K562 (cell line): Measurements from ENCODE around the gene PEAR1. TPM values are rescaled to one million over a fixed set of nuclear protein-coding genes. Genes with fewer than 3 reads are reported as not detected.

Experiments used
- CHCHD3 ChIP-seq: fragments of 250-450 bp; sonication (Bioruptor Pico); IDR thresholded peaks from 2 replicates; pipeline ENCODE4 v2.1.2; 2022; ENCODE audit warnings: mild to moderate bottlenecking
- DDX20 ChIP-seq: fragments of 450-650 bp; IDR thresholded peaks from 2 replicates; pipeline ENCODE4 v1.6.1; 2016; ENCODE audit warnings: missing genetic modification characterization, low read depth, mild to moderate bottlenecking, missing compliant biosample characterization, moderate library complexity
- EHMT2 ChIP-seq: fragments of 450-650 bp; IDR thresholded peaks from 2 replicates; pipeline ENCODE4 v1.6.1; 2018; ENCODE audit warnings: antibody characterized with exemption
- EZH2 ChIP-seq: IDR thresholded peaks from 2 replicates; pipeline ENCODE4 v1.6.1; 2012; ENCODE audit warnings: low read depth, mild to moderate bottlenecking, inconsistent platforms, low read length, borderline replicate concordance
- FOXK1 ChIP-seq: sonication (generic); formaldehyde crosslinking; IDR thresholded peaks from 2 replicates; pipeline ENCODE4 v1.8.0; 2022; ENCODE audit warnings: missing genetic modification reagents, mild to moderate bottlenecking, borderline replicate concordance
- FOXK2 ChIP-seq, 2 experiments: fragments of 450-650 bp; IDR thresholded peaks in 1 of 2; conservative IDR thresholded peaks in 1 of 2; 2 replicates each; pipeline ENCODE4 v1.6.1; 2016; ENCODE audit warnings: low read depth in 2 of 2, mild to moderate bottlenecking in 1 of 2
- NFE2L1 ChIP-seq: fragments of 450-650 bp; IDR thresholded peaks from 2 replicates; pipeline ENCODE4 v1.6.1; 2016; ENCODE audit warnings: missing genetic modification characterization, low read depth, mild to moderate bottlenecking, missing compliant biosample characterization, moderate library complexity, borderline replicate concordance
- RB1 ChIP-seq: fragments of 450-650 bp; IDR thresholded peaks from 2 replicates; pipeline ENCODE4 v1.6.1; 2017; ENCODE audit warnings: low read depth, mild to moderate bottlenecking
- ZBTB26 ChIP-seq: fragments of 450-650 bp; formaldehyde crosslinking; IDR thresholded peaks from 2 replicates; pipeline ENCODE4 v1.4.0; 2022; ENCODE audit warnings: missing genetic modification characterization
- ZNF609 ChIP-seq: sonication (generic); formaldehyde crosslinking; IDR thresholded peaks from 2 replicates; pipeline ENCODE4 v1.8.1; 2023; ENCODE audit warnings: missing genetic modification reagents, mild to moderate bottlenecking, borderline replicate concordance
- polyA plus RNA-seq, 8 experiments: library from polyadenylated mRNA; depleted of rRNA in 4 of 8; stranded (reverse) in 5 of 8; unstranded in 3 of 8; fragments of >200 nt; fragmentation: Nextera tagmentation in 2 of 8; fragmentation: Illumina TruSeq in 1 of 8; extraction: Ambion mirVana in 2 of 8; extraction: Trizol in 1 of 8; gene quantifications; 2 replicates each; pipeline versions ENCODE4 v1.2.1 to v1.2.3, GENCODE V29; 2011 to 2014; ENCODE audit warnings: inconsistent platforms in 1 of 8, missing spikeins in 1 of 8
- total RNA-seq, 7 experiments: library from RNA; depleted of rRNA in 6 of 7; stranded (reverse); fragments of >200 nt in 6 of 7; fragmentation: Illumina TruSeq in 2 of 7; extraction: Trizol in 2 of 7; gene quantifications; 2 replicates each; pipeline versions ENCODE4 v1.2.1 to v1.2.3, GENCODE V29; 2011 to 2021; ENCODE audit warnings: low replicate concordance in 1 of 7
- TF ChIP-seq, protein P1 (sequence below): sonication (generic); formaldehyde crosslinking; IDR thresholded peaks from 2 replicates; pipeline ENCODE4 v1.8.1; 2023; ENCODE audit warnings: mild to moderate bottlenecking, missing genetic modification reagents
- TF ChIP-seq, protein P2 (sequence below): fragments of 450-650 bp; IDR thresholded peaks from 2 replicates; pipeline ENCODE4 v1.6.1; 2016; ENCODE audit warnings: antibody characterized with exemption
- TF ChIP-seq, protein P3 (sequence below), 2 experiments: fragments of 450-650 bp; IDR thresholded peaks; 2 replicates each; pipeline ENCODE4 v1.6.1; 2018; ENCODE audit warnings: mild to moderate bottlenecking in 2 of 2, low read depth in 1 of 2; ENCODE audit not compliant: partially characterized antibody in 2 of 2

PEAR1 gene
- total and polyA plus RNA-seq, 9 of the 15 experiments (the other 6 are each of a cell fraction or from before 2014, with no cell fraction given), result 0.87 to 13.9 (median 6.1) TPM

DNA sequence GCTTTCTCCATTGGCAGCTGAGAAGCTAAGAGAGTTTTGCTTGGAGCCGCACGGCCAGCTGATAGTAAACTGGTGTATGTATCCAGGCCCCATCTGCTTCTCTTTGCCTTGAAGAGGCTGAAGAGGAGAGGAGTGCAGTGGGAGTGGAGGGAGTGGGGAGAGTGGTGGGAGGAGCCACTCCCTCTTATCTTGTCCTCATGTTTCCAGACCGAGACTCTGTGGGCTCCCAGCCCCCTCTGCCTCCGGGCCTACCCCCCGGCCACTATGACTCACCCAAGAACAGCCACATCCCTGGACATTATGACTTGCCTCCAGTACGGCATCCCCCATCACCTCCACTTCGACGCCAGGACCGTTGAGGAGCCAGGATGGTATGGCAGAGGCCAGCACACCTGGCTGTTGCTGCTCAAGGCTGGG, 20.9 kb downstream of the PEAR1 start (continued):
- TF ChIP-seq DDX20 (tag) (no peak), CHCHD3 (no peak), RB1 (no peak), EHMT2 (peak; percentile 86), ZNF609 (CRISPR knock-in tag) (no peak), EZH2 (no peak), ZBTB26 (CRISPR knock-in tag) (no peak), NFE2L1 (tag) (no peak), FOXK2 (conservative IDR thresholded peaks at IDR 0.05 in 1 of 2, IDR thresholded peaks at IDR 0.05 in 1 of 2; ENCODE audit: low read depth in 2 of 2) (peak; percentile 63 to 75), FOXK1 (CRISPR knock-in tag) (no peak)
- TF ChIP-seq, protein P1, sequence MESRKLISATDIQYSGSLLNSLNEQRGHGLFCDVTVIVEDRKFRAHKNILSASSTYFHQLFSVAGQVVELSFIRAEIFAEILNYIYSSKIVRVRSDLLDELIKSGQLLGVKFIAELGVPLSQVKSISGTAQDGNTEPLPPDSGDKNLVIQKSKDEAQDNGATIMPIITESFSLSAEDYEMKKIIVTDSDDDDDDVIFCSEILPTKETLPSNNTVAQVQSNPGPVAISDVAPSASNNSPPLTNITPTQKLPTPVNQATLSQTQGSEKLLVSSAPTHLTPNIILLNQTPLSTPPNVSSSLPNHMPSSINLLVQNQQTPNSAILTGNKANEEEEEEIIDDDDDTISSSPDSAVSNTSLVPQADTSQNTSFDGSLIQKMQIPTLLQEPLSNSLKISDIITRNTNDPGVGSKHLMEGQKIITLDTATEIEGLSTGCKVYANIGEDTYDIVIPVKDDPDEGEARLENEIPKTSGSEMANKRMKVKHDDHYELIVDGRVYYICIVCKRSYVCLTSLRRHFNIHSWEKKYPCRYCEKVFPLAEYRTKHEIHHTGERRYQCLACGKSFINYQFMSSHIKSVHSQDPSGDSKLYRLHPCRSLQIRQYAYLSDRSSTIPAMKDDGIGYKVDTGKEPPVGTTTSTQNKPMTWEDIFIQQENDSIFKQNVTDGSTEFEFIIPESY, result 0 out of 2 replicates have a peak, but pooled peaks have one; percentile 47
- TF ChIP-seq, protein P2, sequence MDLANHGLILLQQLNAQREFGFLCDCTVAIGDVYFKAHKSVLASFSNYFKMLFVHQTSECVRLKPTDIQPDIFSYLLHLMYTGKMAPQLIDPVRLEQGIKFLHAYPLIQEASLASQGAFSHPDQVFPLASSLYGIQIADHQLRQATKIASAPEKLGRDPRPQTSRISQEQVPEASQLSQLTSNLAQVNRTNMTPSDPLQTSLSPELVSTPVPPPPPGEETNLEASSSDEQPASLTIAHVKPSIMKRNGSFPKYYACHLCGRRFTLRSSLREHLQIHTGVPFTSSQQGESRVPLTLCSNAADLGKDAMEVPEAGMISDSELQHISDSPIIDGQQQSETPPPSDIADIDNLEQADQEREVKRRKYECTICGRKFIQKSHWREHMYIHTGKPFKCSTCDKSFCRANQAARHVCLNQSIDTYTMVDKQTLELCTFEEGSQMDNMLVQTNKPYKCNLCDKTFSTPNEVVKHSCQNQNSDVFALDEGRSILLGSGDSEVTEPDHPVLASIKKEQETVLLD, result peak; percentile 68
- TF ChIP-seq, protein P3, sequence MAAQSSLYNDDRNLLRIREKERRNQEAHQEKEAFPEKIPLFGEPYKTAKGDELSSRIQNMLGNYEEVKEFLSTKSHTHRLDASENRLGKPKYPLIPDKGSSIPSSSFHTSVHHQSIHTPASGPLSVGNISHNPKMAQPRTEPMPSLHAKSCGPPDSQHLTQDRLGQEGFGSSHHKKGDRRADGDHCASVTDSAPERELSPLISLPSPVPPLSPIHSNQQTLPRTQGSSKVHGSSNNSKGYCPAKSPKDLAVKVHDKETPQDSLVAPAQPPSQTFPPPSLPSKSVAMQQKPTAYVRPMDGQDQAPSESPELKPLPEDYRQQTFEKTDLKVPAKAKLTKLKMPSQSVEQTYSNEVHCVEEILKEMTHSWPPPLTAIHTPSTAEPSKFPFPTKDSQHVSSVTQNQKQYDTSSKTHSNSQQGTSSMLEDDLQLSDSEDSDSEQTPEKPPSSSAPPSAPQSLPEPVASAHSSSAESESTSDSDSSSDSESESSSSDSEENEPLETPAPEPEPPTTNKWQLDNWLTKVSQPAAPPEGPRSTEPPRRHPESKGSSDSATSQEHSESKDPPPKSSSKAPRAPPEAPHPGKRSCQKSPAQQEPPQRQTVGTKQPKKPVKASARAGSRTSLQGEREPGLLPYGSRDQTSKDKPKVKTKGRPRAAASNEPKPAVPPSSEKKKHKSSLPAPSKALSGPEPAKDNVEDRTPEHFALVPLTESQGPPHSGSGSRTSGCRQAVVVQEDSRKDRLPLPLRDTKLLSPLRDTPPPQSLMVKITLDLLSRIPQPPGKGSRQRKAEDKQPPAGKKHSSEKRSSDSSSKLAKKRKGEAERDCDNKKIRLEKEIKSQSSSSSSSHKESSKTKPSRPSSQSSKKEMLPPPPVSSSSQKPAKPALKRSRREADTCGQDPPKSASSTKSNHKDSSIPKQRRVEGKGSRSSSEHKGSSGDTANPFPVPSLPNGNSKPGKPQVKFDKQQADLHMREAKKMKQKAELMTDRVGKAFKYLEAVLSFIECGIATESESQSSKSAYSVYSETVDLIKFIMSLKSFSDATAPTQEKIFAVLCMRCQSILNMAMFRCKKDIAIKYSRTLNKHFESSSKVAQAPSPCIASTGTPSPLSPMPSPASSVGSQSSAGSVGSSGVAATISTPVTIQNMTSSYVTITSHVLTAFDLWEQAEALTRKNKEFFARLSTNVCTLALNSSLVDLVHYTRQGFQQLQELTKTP (IDR thresholded peaks at IDR 0.05; ENCODE audit: low read depth in 1 of 2, partially characterized antibody in 2 of 2), result peak in 1 of 2 experiments; percentile 44
